Measurements from ENCODE around the gene STARD13. TPM values are rescaled to one million over a fixed set of nuclear protein-coding genes. Genes with fewer than 3 reads are reported as not detected.

The STARD13 gene
- total and polyA plus RNA-seq, 2 donors (not counting 1 experiment from before 2014, with no cell fraction given), result 0.06 to 0.22 TPM

GRCh38 chr13:33139184-33139583 is 146.4 kb downstream of the STARD13 start:
- Histone ChIP-seq H3K4me2 (replicated peaks; ENCODE audit: low read depth, low read length, poor library complexity, severe bottlenecking) (no peak overlapping the region), H3K36me3 (replicated peaks in 1 of 2; ENCODE audit: control extremely low read depth in 1 of 2, control insufficient read depth in 1 of 2, extremely low read depth in 1 of 2, insufficient read depth in 2 of 2, low read length in 1 of 2) (no peaks in the 10 kb centered on the region), H3K27ac (ENCODE audit: low read length in 2 of 2) (no peak overlapping the region), H3K9me3 (ENCODE audit: control extremely low read depth in 1 of 3, control insufficient read depth in 2 of 3, insufficient read depth in 1 of 3, low read length in 2 of 3) (peaks cover 0 to 6% (median 1%) of the 10 kb centered on the region in 3 donors), H3K4me3 (ENCODE audit: control extremely low read depth in 1 of 5, extremely low read depth in 1 of 5, insufficient read depth in 1 of 5, low read depth in 2 of 5, low read length in 4 of 5) (no peak overlapping the region), H3K4me1 (ENCODE audit: control insufficient read depth in 2 of 2, insufficient read depth in 2 of 2, low read length in 2 of 2) (no peaks in the 10 kb centered on the region), H3K27me3 (replicated peaks in 1 of 4; ENCODE audit: control extremely low read depth in 1 of 4, control insufficient read depth in 3 of 4, insufficient read depth in 4 of 4, low read length in 3 of 4) (no peaks in the 10 kb centered on the region), H2AFZ (ENCODE audit: insufficient read depth, low read depth, low read length, poor library complexity, severe bottlenecking) (no peak overlapping the region), H3K9ac (ENCODE audit: low read length) (no peak overlapping the region), H4K20me1 (ENCODE audit: control insufficient read depth, insufficient read depth, low read length, poor library complexity, severe bottlenecking) (no peaks in the 10 kb centered on the region), H3K79me2 (ENCODE audit: control insufficient read depth, insufficient read depth, low read length) (no peaks in the 10 kb centered on the region)
- Mint-ChIP-seq H3K4me1 (no peaks in the 10 kb centered on the region), H3K27me3 (peaks cover 5% of the 10 kb centered on the region), H3K9me3 (ENCODE audit: insufficient read depth) (no peaks in the 10 kb centered on the region), H3K27ac (no peak overlapping the region), H3K4me3 (no peak overlapping the region)
- ChIA-PET CTCF (no interaction called here), POLR2A (no interaction called here)
- intact Hi-C loops (cut with micrococcal nuclease), result no loop called here
- ATAC-seq (ENCODE audit: low read depth) (no peak), DNase-seq (no peak)
- no peak for TF ChIP-seq CTCF (IDR thresholded peaks at IDR 0.05)
- no peak for TF ChIP-seq EZH2 (IDR thresholded peaks at IDR 0.05; ENCODE audit: borderline replicate concordance, insufficient read depth, low read depth, low read length, poor library complexity, severe bottlenecking)
- WGBS (ENCODE audit: insufficient coverage), result no CpG with 5 or more reads among the region's 1 CpG

GRCh38 chr13:33138441-33138840 is 147.1 kb downstream of the STARD13 start:
- Mint-ChIP-seq H3K4me3 (no peak overlapping the region), H3K27ac (no peak overlapping the region), H3K4me1 (no peaks in the 10 kb centered on the region), H3K27me3 (peaks cover 5% of the 10 kb centered on the region), H3K9me3 (ENCODE audit: insufficient read depth) (no peaks in the 10 kb centered on the region)
- DNase-seq, result no peak
- Histone ChIP-seq H3K27ac (ENCODE audit: low read length in 2 of 2) (no peak overlapping the region), H2AFZ (ENCODE audit: insufficient read depth, low read depth, low read length, poor library complexity, severe bottlenecking) (no peak overlapping the region), H3K9ac (ENCODE audit: low read length) (no peak overlapping the region), H3K27me3 (replicated peaks in 1 of 4; ENCODE audit: control extremely low read depth in 1 of 4, control insufficient read depth in 3 of 4, insufficient read depth in 4 of 4, low read length in 3 of 4) (no peaks in the 10 kb centered on the region), H3K9me3 (ENCODE audit: control extremely low read depth in 1 of 3, control insufficient read depth in 2 of 3, insufficient read depth in 1 of 3, low read length in 2 of 3) (peaks cover 0 to 6% (median 1%) of the 10 kb centered on the region in 3 donors), H3K36me3 (replicated peaks in 1 of 2; ENCODE audit: control extremely low read depth in 1 of 2, control insufficient read depth in 1 of 2, extremely low read depth in 1 of 2, insufficient read depth in 2 of 2, low read length in 1 of 2) (no peaks in the 10 kb centered on the region), H3K4me1 (ENCODE audit: control insufficient read depth in 2 of 2, insufficient read depth in 2 of 2, low read length in 2 of 2) (no peaks in the 10 kb centered on the region), H3K79me2 (ENCODE audit: control insufficient read depth, insufficient read depth, low read length) (no peaks in the 10 kb centered on the region), H3K4me2 (replicated peaks; ENCODE audit: low read depth, low read length, poor library complexity, severe bottlenecking) (no peak overlapping the region), H3K4me3 (ENCODE audit: control extremely low read depth in 1 of 5, extremely low read depth in 1 of 5, insufficient read depth in 1 of 5, low read depth in 2 of 5, low read length in 4 of 5) (no peak overlapping the region), H4K20me1 (ENCODE audit: control insufficient read depth, insufficient read depth, low read length, poor library complexity, severe bottlenecking) (no peaks in the 10 kb centered on the region)
- no peak for ATAC-seq (ENCODE audit: low read depth)
- intact Hi-C loops (cut with micrococcal nuclease), result no loop called here
- CTCF ChIA-PET, result no interaction called here
- TF ChIP-seq EZH2 (IDR thresholded peaks at IDR 0.05; ENCODE audit: borderline replicate concordance, insufficient read depth, low read depth, low read length, poor library complexity, severe bottlenecking), result no peak
- no peak for TF ChIP-seq CTCF (IDR thresholded peaks at IDR 0.05)
- POLR2A ChIA-PET, result interaction anchor here (0.7 kb wide), 1 partner anchor 45 kb away, joined by 8 read pairs; no protein-coding TSS in a partner anchor
- WGBS (ENCODE audit: insufficient coverage), result 97% methylated on average over 11 of the region's 14 CpGs

Measured in B cell (primary cell).